ENCODE results near the gene SH3RF3. TPM values are rescaled to one million over a fixed set of nuclear protein-coding genes. Genes with fewer than 3 reads are reported as not detected.

The SH3RF3 gene
- total and polyA plus RNA-seq, 9 of the 15 experiments (the other 6 are each of a cell fraction or from before 2014, with no cell fraction given), result 0.02 TPM; not detected in 8

GRCh38 chr2:109266998-109267854, 138.2 kb downstream of the SH3RF3 start (continued):
- TF ChIP-seq ZNF592 (IDR thresholded peaks at IDR 0.05), result no peak
- no peak for TF ChIP-seq HNRNPLL (IDR thresholded peaks at IDR 0.05; ENCODE audit: low read depth, low read length, poor library complexity, severe bottlenecking)
- TF ChIP-seq EP400 (IDR thresholded peaks at IDR 0.05), result no peak
- no peak for TF ChIP-seq MTA3 (IDR thresholded peaks at IDR 0.05; ENCODE audit: borderline replicate concordance)
- TF ChIP-seq CEBPB (tag; IDR thresholded peaks at IDR 0.05), result no peak
- TF ChIP-seq ZSCAN32 (CRISPR knock-in tag; IDR thresholded peaks at IDR 0.05), result 0 out of 2 replicates have a peak, but pooled peaks have one; percentile 24
- no peak for TF ChIP-seq THRA (IDR thresholded peaks at IDR 0.05)
- TF ChIP-seq POU5F1 (IDR thresholded peaks at IDR 0.05; ENCODE audit: borderline replicate concordance, low read depth, low read length, partially characterized antibody), result no peak
- no peak for TF ChIP-seq ZNF507 (tag; conservative IDR thresholded peaks at IDR 0.05)
- no peak for TF ChIP-seq RBM17 (IDR thresholded peaks at IDR 0.05; ENCODE audit: borderline replicate concordance, low read depth, low read length)
- no peak for TF ChIP-seq HNRNPL (IDR thresholded peaks at IDR 0.05; ENCODE audit: low read depth, low read length)
- TF ChIP-seq ZBTB2 (IDR thresholded peaks at IDR 0.05), result no peak
- TF ChIP-seq PATZ1 (CRISPR knock-in tag; IDR thresholded peaks at IDR 0.05; ENCODE audit: borderline replicate concordance), result no peak
- TF ChIP-seq XRCC5 (IDR thresholded peaks at IDR 0.05; ENCODE audit: low read depth, low read length), result no peak
